Endothelial cell of umbilical vein (primary cell): ENCODE measurements around the gene ZNF831. TPM values are rescaled to one million over a fixed set of nuclear protein-coding genes. Genes with fewer than 3 reads are reported as not detected.

Experiments
- BruUV-seq: library from RNA; stranded (reverse); fragments of 400-500 nt; replicated peaks from 2 replicates; lab custom pipeline; 2021; lab: Mats Ljungman, UMichigan
- CTCF ChIA-PET: fragments of 300-600, 350-600 bp; sonication (Branson Sonifier 250); formaldehyde crosslinking; loops from one replicate; lab custom pipeline; 2021; ENCODE audit warnings: antibody characterized with exemption, inconsistent platforms; lab: Charles Lee
- POLR2A ChIA-PET: fragments of 300-600, 350-600 bp; sonication (Branson Sonifier 250); formaldehyde crosslinking; loops from one replicate; lab custom pipeline; 2021; ENCODE audit warnings: antibody characterized with exemption, inconsistent platforms; lab: Charles Lee
- DNase-seq: peaks from one replicate; pipeline ENCODE4 v3.0.0-alpha.2; 2011; ENCODE audit warnings: low read depth, low spot score
- FAIRE-seq: peaks from 2 replicates; lab custom pipeline; 2011; peaks lifted over from hg19 to GRCh38; lab: Jason Lieb, UNC
- H2AFZ ChIP-seq: 2 replicates; pipeline ENCODE4 v1.6.0; 2012; ENCODE audit warnings: low read depth, low read length, control low read depth, inconsistent platforms
- H3K27ac ChIP-seq: 2 replicates; pipeline ENCODE4 v1.5.1; 2011; ENCODE audit warnings: low read depth, mild to moderate bottlenecking, control low read depth, low read length, moderate library complexity; ENCODE audit not compliant: insufficient read depth
- H3K27me3 ChIP-seq, 2 experiments: 2 replicates each; pipeline versions ENCODE4 v1.6.0 to v1.6.1; 2011; ENCODE audit warnings: low read length in 2 of 2, mixed read lengths in 1 of 2; ENCODE audit not compliant: control insufficient read depth in 2 of 2, insufficient read depth in 2 of 2
- H3K36me3 ChIP-seq, 2 experiments: 2 replicates in 1 of 2; 3 replicates in 1 of 2; pipeline ENCODE4 v1.5.1; 2011; ENCODE audit warnings: low read length in 2 of 2, mild to moderate bottlenecking in 1 of 2, moderate library complexity in 1 of 2; ENCODE audit not compliant: control insufficient read depth in 2 of 2, insufficient read depth in 2 of 2; ENCODE audit errors: extremely low read depth in 1 of 2
- H3K4me1 ChIP-seq: 3 replicates; pipeline ENCODE4 v1.5.1; 2011; ENCODE audit warnings: mild to moderate bottlenecking, low read length; ENCODE audit not compliant: control insufficient read depth, insufficient read depth; ENCODE audit errors: extremely low read depth
- H3K4me2 ChIP-seq: 2 replicates; pipeline ENCODE4 v1.6.1; 2011; ENCODE audit warnings: low read length, control low read depth, mixed read lengths; ENCODE audit not compliant: insufficient read depth
- H3K4me3 ChIP-seq, 3 experiments: fragments of 200-600 bp in 1 of 3; sonication (generic), shearing (Covaris generic) in 1 of 3; replicated peaks in 1 of 3; 2 replicates each; pipeline ENCODE4 v1.5.1; 2011 to 2016; ENCODE audit warnings: control low read depth in 3 of 3, low read length in 3 of 3, mild to moderate bottlenecking in 2 of 3, inconsistent platforms in 1 of 3, low read depth in 1 of 3, moderate library complexity in 1 of 3; ENCODE audit not compliant: insufficient read depth in 1 of 3
- H3K79me2 ChIP-seq: 2 replicates; pipeline ENCODE4 v1.6.0; 2012; ENCODE audit warnings: low read length, inconsistent platforms; ENCODE audit not compliant: control insufficient read depth, insufficient read depth
- H3K9ac ChIP-seq: replicated peaks from 2 replicates; pipeline ENCODE3; 2011; ENCODE audit warnings: low read length, control low read depth; ENCODE audit not compliant: insufficient read depth; ENCODE audit errors: extremely low read depth
- H3K9me1 ChIP-seq: replicated peaks from 3 replicates; pipeline ENCODE4 v1.6.0; 2011; ENCODE audit warnings: mild to moderate bottlenecking, low read length; ENCODE audit not compliant: control insufficient read depth, insufficient read depth; ENCODE audit errors: extremely low read depth
- H3K9me3 ChIP-seq: replicated peaks from 2 replicates; pipeline ENCODE4 v1.5.1; 2012; ENCODE audit warnings: low read length, inconsistent platforms; ENCODE audit not compliant: control insufficient read depth, insufficient read depth
- H4K20me1 ChIP-seq: replicated peaks from 2 replicates; pipeline ENCODE3; 2011; ENCODE audit warnings: mild to moderate bottlenecking, low read length; ENCODE audit not compliant: control insufficient read depth, insufficient read depth; ENCODE audit errors: extremely low read depth
- EZH2 ChIP-seq: IDR thresholded peaks from 2 replicates; pipeline ENCODE4 v1.6.1; 2012; ENCODE audit warnings: borderline replicate concordance, low read depth, mild to moderate bottlenecking, moderate library complexity, low read length, inconsistent platforms; ENCODE audit not compliant: severe bottlenecking
- FOS ChIP-seq: IDR thresholded peaks from 2 replicates; pipeline ENCODE4 v1.6.1; 2011; ENCODE audit warnings: mild to moderate bottlenecking, low read length, moderate library complexity, borderline replicate concordance; ENCODE audit not compliant: insufficient read depth
- GATA2 ChIP-seq: IDR thresholded peaks from 2 replicates; pipeline ENCODE4 v1.7.0; 2011; ENCODE audit warnings: low read depth, mild to moderate bottlenecking, moderate library complexity, mixed read lengths, low read length; ENCODE audit not compliant: insufficient read length, insufficient read depth
- JUN ChIP-seq: IDR thresholded peaks from 2 replicates; pipeline ENCODE4 v1.6.1; 2011; ENCODE audit warnings: borderline replicate concordance, low read depth; ENCODE audit not compliant: insufficient read length, insufficient read depth
- MYC ChIP-seq: IDR thresholded peaks from one replicate; pipeline ENCODE4 v1.6.1; 2011; ENCODE audit warnings: mild to moderate bottlenecking, low read depth, low read length
- POLR2A ChIP-seq: IDR thresholded peaks from 2 replicates; pipeline ENCODE4 v1.6.1; 2012; ENCODE audit warnings: low read depth, mild to moderate bottlenecking, control low read depth, low read length
- POLR2AphosphoS5 ChIP-seq: IDR thresholded peaks from 2 replicates; pipeline ENCODE4 v1.6.1; 2012; ENCODE audit warnings: low read depth, mild to moderate bottlenecking, control low read depth, low read length, moderate library complexity; ENCODE audit not compliant: insufficient read depth
- dilution Hi-C: fragments of 300-500 bp; cut with MboI; formaldehyde crosslinking; loops from one replicate; pipeline ENCODE4 v1.15.0; 2019; ENCODE audit warnings: low sequenced_read_pairs; ENCODE audit not compliant: extremely low pct_ligation_motif_present
- intact Hi-C: fragments of 100-400 bp; cut with micrococcal nuclease; formaldehyde crosslinking; loops from one replicate; pipeline ENCODE4 v1.10.0; 2022
- polyA plus RNA-seq, 4 experiments: library from polyadenylated mRNA; depleted of rRNA in 3 of 4; stranded (reverse) in 3 of 4; unstranded in 1 of 4; fragments of >200 nt; gene quantifications; 2 replicates each; pipeline versions ENCODE4 v1.2.1 to v1.2.3, GENCODE V29; 2011 to 2012; ENCODE audit warnings: missing spikeins in 1 of 4
- total RNA-seq: library from RNA; stranded (reverse); gene quantifications from 2 replicates; pipeline ENCODE4 v1.2.3, GENCODE V29; 2021
- TF ChIP-seq, protein P1 (sequence below), 2 donors: IDR thresholded peaks; 1 replicate in 1 of 2; 2 replicates in 1 of 2; pipeline ENCODE4 v1.5.1; 2011; ENCODE audit warnings: low read length in 2 of 2, mild to moderate bottlenecking in 2 of 2, moderate library complexity in 2 of 2, control low read depth in 1 of 2, inconsistent platforms in 1 of 2, low read depth in 1 of 2; ENCODE audit not compliant: insufficient read depth in 1 of 2; ENCODE audit errors: extremely low read depth in 1 of 2
- TF ChIP-seq, protein P2 (sequence below): IDR thresholded peaks from 2 replicates; pipeline ENCODE4 v1.6.1; 2011; ENCODE audit not compliant: insufficient read depth, insufficient read length

ZNF831 gene
- total and polyA plus RNA-seq, 2 donors (not counting 3 experiments of a cell fraction or from before 2014, with no cell fraction given): not detected

DNA sequence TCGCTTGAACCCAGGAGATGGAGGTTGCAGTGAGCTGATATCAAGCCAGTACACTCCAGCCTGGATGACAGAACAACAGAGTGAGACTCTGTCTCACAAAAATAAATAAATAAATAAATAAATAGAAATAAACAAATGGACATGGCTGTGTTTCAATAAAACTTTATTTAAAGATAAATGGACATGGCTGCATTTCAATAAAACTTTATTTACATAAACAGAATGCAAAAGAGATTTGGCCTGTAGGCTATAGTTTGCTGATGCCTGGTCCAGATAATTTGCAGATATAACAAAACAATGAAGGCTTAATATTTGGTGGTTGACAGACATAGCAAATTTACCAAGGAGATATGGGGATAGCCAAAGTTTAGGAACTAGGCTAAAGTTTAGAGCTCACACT lies 66.8 kb downstream of the ZNF831 start:
- ChIA-PET CTCF (interaction anchor here (1.0 to 2.0 kb wide), 3 partner anchors 8 to 266 kb away, joined by 3 to 10 read pairs (median 3); no protein-coding TSS in a partner anchor), POLR2A (no interaction called here)

More for the DNA sequence above, 66.8 kb downstream of the ZNF831 start:
- Histone ChIP-seq H3K36me3 (no peaks in the 10 kb centered on the region), H3K4me1 (no peaks in the 10 kb centered on the region), H3K9me1 (no peaks in the 10 kb centered on the region), H3K9me3 (no peaks in the 10 kb centered on the region), H3K27me3 (peaks cover 2 to 4% of the 10 kb centered on the region in 2 experiments), H3K4me2 (no peak overlapping the region), H4K20me1 (no peaks in the 10 kb centered on the region), H3K27ac (no peak overlapping the region), H3K79me2 (no peaks in the 10 kb centered on the region), H3K9ac (no peak overlapping the region), H2AFZ (no peak overlapping the region), H3K4me3 (no peak overlapping the region)
- dilution Hi-C loops (no loop called here), intact Hi-C loops (no loop called here)
- FAIRE-seq (no peak), DNase-seq (no peak)
- TF ChIP-seq MYC (no peak), POLR2A (no peak), POLR2AphosphoS5 (no peak), FOS (no peak), EZH2 (no peak), GATA2 (no peak), JUN (no peak)
- TF ChIP-seq, protein P1, sequence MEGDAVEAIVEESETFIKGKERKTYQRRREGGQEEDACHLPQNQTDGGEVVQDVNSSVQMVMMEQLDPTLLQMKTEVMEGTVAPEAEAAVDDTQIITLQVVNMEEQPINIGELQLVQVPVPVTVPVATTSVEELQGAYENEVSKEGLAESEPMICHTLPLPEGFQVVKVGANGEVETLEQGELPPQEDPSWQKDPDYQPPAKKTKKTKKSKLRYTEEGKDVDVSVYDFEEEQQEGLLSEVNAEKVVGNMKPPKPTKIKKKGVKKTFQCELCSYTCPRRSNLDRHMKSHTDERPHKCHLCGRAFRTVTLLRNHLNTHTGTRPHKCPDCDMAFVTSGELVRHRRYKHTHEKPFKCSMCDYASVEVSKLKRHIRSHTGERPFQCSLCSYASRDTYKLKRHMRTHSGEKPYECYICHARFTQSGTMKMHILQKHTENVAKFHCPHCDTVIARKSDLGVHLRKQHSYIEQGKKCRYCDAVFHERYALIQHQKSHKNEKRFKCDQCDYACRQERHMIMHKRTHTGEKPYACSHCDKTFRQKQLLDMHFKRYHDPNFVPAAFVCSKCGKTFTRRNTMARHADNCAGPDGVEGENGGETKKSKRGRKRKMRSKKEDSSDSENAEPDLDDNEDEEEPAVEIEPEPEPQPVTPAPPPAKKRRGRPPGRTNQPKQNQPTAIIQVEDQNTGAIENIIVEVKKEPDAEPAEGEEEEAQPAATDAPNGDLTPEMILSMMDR (IDR thresholded peaks at IDR 0.05; ENCODE audit: extremely low read depth in 1 of 2, insufficient read depth in 1 of 2, low read depth in 1 of 2, low read length in 2 of 2): no peak
- TF ChIP-seq, protein P2, sequence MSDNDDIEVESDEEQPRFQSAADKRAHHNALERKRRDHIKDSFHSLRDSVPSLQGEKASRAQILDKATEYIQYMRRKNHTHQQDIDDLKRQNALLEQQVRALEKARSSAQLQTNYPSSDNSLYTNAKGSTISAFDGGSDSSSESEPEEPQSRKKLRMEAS: no peak
- no TSS peak for BruUV-seq
